Bronchial epithelial cell (primary cell): Measurements from ENCODE around the gene ABLIM2. TPM values are rescaled to one million over a fixed set of nuclear protein-coding genes. Genes with fewer than 3 reads are reported as not detected.

ENCODE experiments used
- DNase-seq: peaks from one replicate; pipeline ENCODE4 v3.0.0-alpha.2; 2010; ENCODE audit warnings: low read depth
- FAIRE-seq: peaks from 2 replicates; lab custom pipeline; 2011; peaks lifted over from hg19 to GRCh38; lab: Jason Lieb, UNC
- H3K27me3 ChIP-seq: 2 replicates; pipeline ENCODE4 v1.5.1; 2011; ENCODE audit warnings: low read length; ENCODE audit not compliant: control insufficient read depth, insufficient read depth
- H3K36me3 ChIP-seq: 2 replicates; pipeline ENCODE4 v1.5.1; 2011; ENCODE audit warnings: low read length; ENCODE audit not compliant: control insufficient read depth, insufficient read depth
- H3K4me3 ChIP-seq: 2 replicates; pipeline ENCODE4 v1.5.1; 2011; ENCODE audit warnings: mild to moderate bottlenecking, low read depth, low read length, control low read depth
- total RNA-seq: library from RNA; depleted of rRNA; stranded (reverse); fragments of >200 nt; gene quantifications from 2 replicates; pipeline ENCODE4 v1.2.1, GENCODE V29; 2014
- TF ChIP-seq, protein P1 (sequence below): IDR thresholded peaks from 2 replicates; pipeline ENCODE4 v1.5.1; 2011; ENCODE audit warnings: mild to moderate bottlenecking, moderate library complexity, low read length, control low read depth, inconsistent platforms; ENCODE audit not compliant: insufficient read depth, severe bottlenecking

Gene ABLIM2
- total RNA-seq, 1 donor from 2014 or later, result 1.1 TPM

DNA sequence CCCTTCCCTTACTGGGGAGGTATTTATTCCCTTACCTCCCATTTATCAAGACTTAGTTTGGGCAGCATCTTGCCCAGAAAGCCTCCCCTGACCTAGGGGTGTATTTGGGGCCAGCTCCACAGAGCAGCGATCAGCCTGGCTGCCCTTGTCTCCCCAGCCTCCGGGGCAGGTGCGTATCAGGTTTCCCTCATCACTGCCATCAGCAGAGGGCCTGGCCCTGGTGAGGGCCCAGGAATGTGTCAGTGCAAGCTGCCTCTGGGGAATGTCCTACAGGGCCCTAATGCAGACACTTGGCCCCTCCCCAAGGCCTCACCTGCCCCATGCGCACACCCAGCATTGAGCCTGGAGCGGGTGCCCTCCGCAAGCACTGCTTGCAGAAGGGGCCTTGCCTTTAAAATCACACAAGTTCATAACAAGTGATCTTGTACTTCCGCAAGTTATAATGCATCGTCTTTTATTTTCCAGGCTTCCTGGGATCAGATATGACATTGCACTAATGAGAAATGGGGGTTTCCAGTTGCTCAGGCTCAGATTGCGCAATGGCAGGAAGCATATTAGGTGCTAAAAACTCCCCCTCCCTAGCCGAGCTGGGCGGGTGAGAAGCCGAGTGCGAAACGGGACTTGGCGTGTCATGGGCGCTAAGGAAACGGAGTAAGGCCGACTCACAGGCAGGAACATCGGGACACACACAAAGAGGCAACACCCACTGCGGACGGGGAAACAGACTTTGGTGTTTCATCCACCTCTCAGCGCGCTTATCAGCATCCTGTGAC lies 193.5 kb downstream of the ABLIM2 start:
- FAIRE-seq, result peak; percentile 97
- Histone ChIP-seq H3K36me3 (no peaks in the 10 kb centered on the region), H3K4me3 (no peak overlapping the region), H3K27me3 (no peaks in the 10 kb centered on the region)
- DNase-seq, result peak; percentile 95
- TF ChIP-seq, protein P1, sequence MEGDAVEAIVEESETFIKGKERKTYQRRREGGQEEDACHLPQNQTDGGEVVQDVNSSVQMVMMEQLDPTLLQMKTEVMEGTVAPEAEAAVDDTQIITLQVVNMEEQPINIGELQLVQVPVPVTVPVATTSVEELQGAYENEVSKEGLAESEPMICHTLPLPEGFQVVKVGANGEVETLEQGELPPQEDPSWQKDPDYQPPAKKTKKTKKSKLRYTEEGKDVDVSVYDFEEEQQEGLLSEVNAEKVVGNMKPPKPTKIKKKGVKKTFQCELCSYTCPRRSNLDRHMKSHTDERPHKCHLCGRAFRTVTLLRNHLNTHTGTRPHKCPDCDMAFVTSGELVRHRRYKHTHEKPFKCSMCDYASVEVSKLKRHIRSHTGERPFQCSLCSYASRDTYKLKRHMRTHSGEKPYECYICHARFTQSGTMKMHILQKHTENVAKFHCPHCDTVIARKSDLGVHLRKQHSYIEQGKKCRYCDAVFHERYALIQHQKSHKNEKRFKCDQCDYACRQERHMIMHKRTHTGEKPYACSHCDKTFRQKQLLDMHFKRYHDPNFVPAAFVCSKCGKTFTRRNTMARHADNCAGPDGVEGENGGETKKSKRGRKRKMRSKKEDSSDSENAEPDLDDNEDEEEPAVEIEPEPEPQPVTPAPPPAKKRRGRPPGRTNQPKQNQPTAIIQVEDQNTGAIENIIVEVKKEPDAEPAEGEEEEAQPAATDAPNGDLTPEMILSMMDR, result no peak

GRCh38 chr4:7964459-7964858 lies 194.2 kb downstream of the ABLIM2 start:
- Histone ChIP-seq H3K36me3 (no peaks in the 10 kb centered on the region), H3K27me3 (no peaks in the 10 kb centered on the region), H3K4me3 (no peak overlapping the region)
- TF ChIP-seq, protein P1, result no peak
- FAIRE-seq, result no peak
- no peak for DNase-seq

DNA sequence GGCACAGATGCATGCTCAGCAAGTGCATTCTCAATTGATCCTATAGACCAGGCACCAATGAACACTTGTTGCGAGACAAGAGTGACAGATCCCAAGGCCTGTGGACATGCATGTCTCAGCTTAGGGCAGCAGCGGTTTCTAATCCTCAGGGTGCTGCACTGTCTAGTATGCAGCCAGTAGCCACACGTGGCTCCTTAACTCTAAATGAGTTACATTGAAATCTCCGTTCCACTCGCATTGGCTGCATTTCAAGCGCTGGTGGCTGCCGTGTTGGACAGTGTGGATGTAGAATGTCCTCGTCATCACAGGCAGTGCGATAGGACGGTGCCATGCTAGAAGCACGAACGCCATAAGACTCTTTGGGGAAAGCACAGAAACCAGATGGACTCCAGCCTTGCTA lies 194.9 kb downstream of the ABLIM2 start:
- H3K27me3 ChIP-seq, result no peaks in the 10 kb centered on the region
- H3K36me3 ChIP-seq, result no peaks in the 10 kb centered on the region
- DNase-seq (no peak), FAIRE-seq (no peak)
- H3K4me3 ChIP-seq, result no peak overlapping the region
- TF ChIP-seq, protein P1, result no peak

GRCh38 chr4:7962609-7963508 lies 195.8 kb downstream of the ABLIM2 start:
- H3K4me3 ChIP-seq, result no peak overlapping the region
- H3K27me3 ChIP-seq, result no peaks in the 10 kb centered on the region
- no peaks in the 10 kb centered on the region for H3K36me3 ChIP-seq
- TF ChIP-seq, protein P1, result no peak
- FAIRE-seq (no peak), DNase-seq (no peak)

DNA sequence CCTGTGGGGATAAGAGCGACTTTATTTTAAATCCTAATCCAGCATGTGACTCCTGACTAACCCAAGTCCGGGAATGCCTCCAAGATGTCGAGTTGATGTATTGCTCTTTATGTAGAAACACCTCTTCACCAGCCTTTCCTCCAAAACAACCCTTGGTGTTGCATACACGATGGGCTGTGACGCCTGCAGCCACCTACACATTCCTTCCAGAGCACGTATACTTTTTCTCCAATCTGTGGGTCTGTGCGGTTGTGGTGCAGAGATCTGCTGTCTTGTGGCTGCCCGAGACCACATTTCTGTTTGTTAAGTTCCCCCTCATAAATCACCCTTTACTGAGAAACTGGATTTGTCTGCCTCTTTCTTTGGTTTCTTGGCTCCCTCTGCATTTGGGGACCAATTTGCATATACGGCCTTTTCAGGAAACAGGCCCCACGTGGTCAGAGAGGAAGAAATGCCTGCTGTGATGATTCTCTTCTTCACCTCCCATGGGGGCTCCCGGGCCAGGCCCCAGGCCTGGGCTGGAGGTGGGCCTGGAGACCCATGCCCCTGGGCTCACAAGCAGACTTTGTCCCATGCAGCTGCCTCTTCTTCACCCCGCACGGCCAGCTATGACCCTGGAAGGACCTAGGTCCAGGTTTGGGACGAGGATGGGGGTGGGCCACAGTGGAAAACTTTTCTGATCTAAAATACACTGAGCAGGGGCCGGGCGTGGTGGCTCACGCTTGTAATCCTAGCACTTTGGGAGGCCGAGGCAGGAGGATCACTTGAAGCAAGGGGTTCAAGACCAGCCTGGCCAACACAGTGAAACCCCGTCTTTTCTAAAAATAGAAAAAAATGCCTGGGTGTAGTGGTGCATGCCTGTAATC lies 197.6 kb downstream of the ABLIM2 start:
- DNase-seq (peak; percentile 80), FAIRE-seq (peak; percentile 89)
- Histone ChIP-seq H3K4me3 (no peak overlapping the region), H3K27me3 (no peaks in the 10 kb centered on the region), H3K36me3 (no peaks in the 10 kb centered on the region)
- TF ChIP-seq, protein P1, result no peak
